HEK293T (cell line): ENCODE results near the gene ELP4.

ENCODE experiments used
- ARNT ChIP-seq: fragments of 450-650 bp; IDR thresholded peaks from 2 replicates; pipeline ENCODE4 v1.6.1; 2017; ENCODE audit warnings: mild to moderate bottlenecking
- BHLHE40 ChIP-seq: fragments of 450-650 bp; IDR thresholded peaks from 2 replicates; pipeline ENCODE4 v1.6.1; 2016; ENCODE audit warnings: mild to moderate bottlenecking, moderate library complexity, borderline replicate concordance
- CTBP1 ChIP-seq: fragments of 450-650 bp; IDR thresholded peaks from 2 replicates; pipeline ENCODE4 v1.6.1; 2016; ENCODE audit warnings: borderline replicate concordance
- FOXA1 ChIP-seq: fragments of 450-650 bp; IDR thresholded peaks from 2 replicates; pipeline ENCODE4 v1.6.1; 2016; ENCODE audit warnings: mild to moderate bottlenecking
- FOXM1 ChIP-seq: fragments of 450-650 bp; IDR thresholded peaks from 2 replicates; pipeline ENCODE4 v1.6.1; 2017; ENCODE audit warnings: mild to moderate bottlenecking, borderline replicate concordance
- HDGF ChIP-seq: fragments of 450-650 bp; IDR thresholded peaks from 2 replicates; pipeline ENCODE4 v1.6.1; 2017; ENCODE audit warnings: antibody characterized with exemption, borderline replicate concordance
- NFRKB ChIP-seq: fragments of 450-650 bp; IDR thresholded peaks from 2 replicates; pipeline ENCODE4 v1.6.1; 2016; ENCODE audit warnings: mild to moderate bottlenecking, moderate library complexity
- SP1 ChIP-seq: fragments of 450-650 bp; IDR thresholded peaks from 2 replicates; pipeline ENCODE4 v1.6.1; 2017
- TARDBP ChIP-seq: fragments of 450-650 bp; IDR thresholded peaks from 2 replicates; pipeline ENCODE4 v1.6.1; 2016
- ZNF384 ChIP-seq: fragments of 450-650 bp; IDR thresholded peaks from 2 replicates; pipeline ENCODE4 v1.6.1; 2016

DNA sequence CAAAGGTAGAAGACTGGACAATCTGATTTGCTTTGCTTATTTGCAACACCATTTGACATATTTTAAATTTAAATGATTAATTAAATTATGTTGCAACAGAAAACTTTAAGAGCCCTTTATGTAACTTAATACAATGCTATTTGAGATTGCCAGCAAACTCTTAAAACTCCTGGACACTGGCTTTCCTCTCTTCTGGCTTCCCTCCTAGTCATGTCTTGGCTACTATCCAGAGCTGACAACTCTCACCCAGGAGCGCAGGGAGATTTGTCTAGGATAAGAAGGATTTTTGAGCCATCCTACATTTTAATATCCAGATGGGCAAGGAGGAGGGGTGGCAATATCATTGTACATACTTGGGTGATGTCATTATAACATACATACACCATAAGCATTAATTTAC, 134.3 kb downstream of the ELP4 start:
- TF ChIP-seq FOXA1 (no peak), BHLHE40 (no peak), ZNF384 (no peak), NFRKB (no peak), ARNT (no peak), TARDBP (no peak), FOXM1 (no peak), SP1 (no peak), HDGF (no peak), CTBP1 (no peak)
